ENCODE results near the gene TRIM37.

GRCh38 chr17:59097876-59098275 is 8.8 kb downstream of the TRIM37 start:
- no peak for TF ChIP-seq CTCF (IDR thresholded peaks at IDR 0.05; ENCODE audit: insufficient read depth, low read depth, low read length)
- no peak for TF ChIP-seq EZH2 (IDR thresholded peaks at IDR 0.05; ENCODE audit: insufficient read depth, low read length)

Data from astrocyte (in vitro differentiated cells and primary cell).